GM19467 (cell line): ENCODE measurements around the gene RNH1.

Experiments
- ATAC-seq: cut with Tn5 transposase; IDR thresholded peaks from one replicate; pipeline ENCODE4 v1.9.1; 2021; ENCODE audit warnings: mild to moderate bottlenecking, moderate library complexity; ENCODE audit not compliant: unreplicated experiment

RNH1 gene

DNA sequence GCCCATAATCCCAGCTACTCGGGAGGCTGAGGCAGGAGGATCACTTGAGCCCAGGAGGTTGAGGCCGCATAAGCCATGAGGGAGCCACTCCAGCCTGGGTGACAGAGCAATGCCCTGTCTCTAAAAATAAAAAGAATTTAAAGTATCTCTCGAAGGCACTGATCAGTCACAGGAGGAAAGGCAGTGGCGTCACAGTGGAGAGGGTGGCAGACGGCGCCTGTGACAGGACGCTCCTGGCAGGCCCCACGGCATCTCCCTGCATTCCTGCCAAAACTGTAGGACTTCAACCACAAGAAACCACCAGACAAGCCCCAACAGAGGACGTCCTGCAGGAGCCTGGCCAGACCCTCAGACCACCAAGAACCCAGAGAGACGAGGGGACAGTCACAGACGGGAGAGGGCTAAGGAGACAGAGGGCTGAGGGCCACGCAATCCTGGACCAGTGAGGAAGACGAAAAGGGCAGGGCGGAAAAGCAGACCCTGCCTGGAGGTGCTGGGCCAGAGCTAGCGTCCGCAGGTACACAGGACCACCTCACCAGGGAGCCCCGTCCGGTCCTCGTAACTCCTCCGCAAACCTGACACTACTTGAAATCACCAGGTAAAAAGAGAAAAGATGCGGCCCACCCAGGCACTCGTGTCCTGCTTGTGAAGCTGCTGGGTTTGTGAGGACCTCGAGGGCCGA is 5.9 kb downstream of the RNH1 start:
- no peak for ATAC-seq

DNA sequence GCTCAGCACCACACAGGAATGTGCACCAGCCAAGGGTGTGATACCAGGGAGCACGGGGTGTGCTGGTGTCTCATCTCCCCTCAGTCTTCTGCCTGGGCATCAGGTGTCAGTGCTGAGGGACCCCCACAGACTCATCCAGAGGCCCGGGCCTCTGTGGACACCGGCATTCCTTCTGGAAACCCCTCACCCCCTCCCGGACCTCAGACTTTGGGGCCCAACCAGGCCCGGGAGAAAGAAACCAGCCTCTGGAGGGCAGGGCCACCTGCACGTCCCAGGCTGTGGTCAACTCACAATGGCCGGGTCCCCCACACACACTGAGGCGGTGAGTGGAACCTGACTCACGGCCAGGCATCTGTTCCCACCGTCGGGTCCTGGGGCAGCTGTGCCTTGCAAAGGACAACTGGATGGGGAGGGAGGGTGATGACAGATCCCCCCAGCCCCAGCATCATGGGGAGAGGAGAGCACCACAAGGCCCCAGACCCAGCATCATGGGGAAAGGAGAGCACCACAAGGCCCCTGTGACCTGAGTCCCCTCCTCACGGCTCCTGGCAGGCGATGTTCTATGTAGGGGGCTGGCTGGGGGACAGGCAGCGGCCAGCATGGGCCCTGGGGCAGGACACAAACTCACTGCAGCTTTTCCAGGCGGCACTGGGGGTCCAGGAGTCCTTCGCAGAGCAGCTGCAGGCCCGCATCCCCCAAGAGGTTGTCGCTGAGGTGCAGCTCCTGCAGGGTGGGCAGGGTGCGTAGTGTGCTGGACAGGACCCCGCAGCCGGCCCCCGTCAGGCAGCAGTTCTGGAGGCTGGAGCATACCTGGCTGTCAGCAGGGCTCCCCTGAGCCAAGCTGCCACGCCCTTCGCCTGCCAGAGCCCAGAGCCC is 7.6 kb downstream of the RNH1 start:
- ATAC-seq = no peak

- ATAC-seq = no peak
Observed at GRCh38 chr11:498297-499181, 8.5 kb downstream of the RNH1 start.

DNA sequence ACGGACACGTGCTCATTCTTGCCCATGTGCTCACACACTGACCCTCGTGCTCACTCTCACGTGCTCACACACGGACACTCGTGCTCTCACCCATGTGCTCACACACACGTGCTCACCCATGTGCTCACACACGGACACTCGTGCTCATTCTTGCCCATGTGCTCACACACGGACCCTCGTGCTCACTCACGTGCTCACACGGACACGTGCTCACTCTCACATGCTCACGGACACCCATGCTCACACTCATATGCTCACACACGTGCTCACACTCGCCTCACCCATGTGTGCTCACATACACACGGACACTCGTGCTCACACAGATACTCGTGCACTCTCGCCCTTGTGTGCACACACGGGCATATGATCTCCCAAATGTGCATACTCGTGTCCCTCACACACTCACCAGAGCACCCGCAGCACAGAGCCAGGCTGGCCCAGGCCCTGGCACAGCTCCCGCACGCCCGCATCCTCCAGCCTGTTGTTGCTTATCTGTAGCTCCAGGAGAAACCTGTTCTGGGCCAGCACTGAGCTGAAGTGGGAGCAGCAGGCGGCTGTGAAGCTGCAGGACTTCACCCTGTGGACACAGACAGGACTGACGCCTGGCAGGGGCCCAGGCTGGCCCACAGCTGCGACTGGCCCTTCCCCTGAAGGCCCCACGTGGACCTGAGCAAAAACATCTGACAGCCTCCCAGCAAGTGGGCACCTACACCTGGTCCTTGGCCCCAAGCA is 9.3 kb downstream of the RNH1 start:
- no peak for ATAC-seq

DNA sequence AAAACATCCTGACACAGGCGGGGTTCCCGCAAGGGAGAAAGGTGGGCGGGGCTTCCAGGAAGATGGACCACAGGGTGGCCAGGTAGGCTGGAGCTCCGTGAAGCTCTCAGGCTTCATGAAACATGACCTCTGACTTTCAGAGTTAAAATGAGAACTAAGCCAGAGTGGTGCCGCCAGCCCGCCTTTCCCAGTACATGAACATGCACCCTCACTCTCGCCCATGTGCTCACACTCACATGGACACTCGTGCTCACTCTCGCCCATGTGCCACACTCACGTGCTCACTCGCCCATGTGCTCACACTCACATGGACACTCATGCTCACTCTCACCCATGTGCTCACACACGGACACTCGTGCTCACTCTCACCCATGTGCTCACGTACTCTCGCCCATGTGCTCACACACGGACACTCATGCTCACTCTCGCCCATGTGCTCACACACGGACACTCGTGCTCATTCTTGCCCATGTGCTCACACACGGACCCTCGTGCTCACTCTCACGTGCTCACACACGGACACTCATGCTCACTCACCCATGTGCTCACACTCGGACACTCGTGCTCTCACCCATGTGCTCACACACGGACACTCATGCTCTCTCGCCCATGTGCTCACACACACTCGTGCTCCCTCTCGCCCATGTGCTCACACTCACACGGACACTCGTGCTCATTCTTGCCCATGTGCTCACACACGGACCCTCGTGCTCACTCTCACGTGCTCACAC is 10.0 kb downstream of the RNH1 start:
- ATAC-seq = no peak

DNA sequence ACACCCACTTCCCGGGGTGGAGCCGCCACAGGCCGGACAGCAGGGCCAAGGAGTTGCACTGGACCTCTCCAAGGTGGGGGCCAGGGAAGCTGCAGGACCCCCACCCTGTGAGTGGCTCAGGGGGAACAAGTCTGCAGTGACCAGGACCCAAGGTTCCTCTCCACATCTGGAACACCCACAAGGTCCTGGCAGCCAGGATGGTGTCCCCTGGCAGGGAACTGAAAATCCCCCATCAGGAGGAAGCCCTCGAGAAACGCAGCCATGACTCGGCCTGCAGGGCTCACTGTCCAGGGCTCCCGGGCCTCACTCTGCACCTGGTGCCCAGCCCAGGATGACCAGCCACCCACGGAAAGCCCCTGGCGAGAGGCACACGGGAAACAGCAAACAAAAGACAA is 11.5 kb downstream of the RNH1 start:
- no peak for ATAC-seq

DNA sequence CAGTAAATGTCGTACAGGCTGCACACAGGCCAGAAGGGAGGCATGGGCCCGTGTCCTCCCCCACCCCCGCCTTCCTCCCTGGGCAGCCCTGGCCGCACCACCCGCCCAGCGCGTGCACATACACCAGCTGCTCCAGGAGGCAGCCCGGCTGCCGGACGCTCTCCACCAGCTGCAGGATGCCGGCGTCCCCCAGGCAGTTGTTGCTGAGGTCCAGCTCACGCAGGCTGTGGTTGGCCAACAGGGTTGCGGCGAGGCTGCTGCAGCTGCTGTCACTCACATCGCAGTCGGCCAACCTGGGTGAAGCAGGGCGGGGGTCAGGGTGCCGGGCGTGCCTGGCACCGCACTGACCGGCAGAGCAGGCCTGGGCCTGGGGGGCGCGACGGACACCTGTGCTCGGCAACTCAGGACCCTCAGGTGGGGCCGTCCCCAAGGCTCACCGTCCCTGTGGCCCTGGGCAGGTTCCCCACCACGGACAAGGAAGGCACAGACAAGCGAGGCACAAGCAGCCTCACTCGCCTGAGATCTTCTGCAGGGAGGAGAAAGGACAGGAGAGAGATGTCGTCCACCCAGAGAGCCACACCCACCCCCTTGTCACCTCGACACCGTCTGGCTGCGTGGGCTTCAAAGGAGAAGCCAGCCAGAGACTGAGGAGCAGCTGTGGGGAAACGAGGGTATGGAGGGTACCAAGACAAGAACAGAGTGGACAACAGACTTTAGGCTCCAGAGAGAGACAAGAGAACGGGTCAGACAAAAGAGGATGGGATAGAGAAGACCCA is 12.1 kb downstream of the RNH1 start:
- ATAC-seq = no peak

GRCh38 chr11:492427-493226 is 14.4 kb downstream of the RNH1 start:
- no peak for ATAC-seq

GRCh38 chr11:491358-491757 is 15.7 kb downstream of the RNH1 start:
- ATAC-seq = no peak

GRCh38 chr11:490930-491260 is 16.1 kb downstream of the RNH1 start:
- ATAC-seq = no peak

DNA sequence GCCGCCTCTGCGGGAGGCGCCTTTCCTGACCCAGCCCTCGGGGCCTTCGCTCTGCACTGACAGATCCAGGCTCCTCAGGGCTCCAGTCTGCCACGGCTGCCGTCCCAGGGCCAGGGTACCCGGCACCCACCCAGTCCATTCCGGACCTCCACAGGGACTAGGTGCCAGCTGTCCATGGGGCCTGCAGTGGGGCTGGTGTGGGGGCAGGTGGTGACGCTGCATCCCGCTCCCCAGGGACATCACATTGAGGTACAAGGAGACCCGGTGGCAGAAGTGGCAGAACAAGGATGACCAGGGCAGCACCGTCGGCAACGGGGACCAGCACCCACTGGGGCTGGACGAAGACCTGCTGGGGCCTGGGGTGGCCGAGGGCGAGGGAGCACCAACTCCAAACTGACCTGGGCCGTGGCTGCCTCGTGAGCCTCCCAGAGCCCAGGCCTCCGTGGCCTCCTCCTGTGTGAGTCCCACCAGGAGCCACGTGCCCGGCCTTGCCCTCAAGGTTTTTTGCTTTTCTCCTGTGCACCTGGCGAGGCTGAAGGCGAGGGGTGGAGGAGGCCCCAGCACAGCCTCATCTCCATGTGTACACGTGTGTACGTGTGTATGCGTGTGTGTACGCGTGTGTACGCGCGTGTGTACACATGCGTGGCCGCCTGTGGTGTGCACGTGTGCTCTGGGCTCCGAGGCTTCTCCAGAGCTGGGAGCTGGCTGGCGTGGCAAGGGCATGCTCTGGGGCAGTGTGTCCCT is 16.7 kb downstream of the RNH1 start:
- no peak for ATAC-seq

DNA sequence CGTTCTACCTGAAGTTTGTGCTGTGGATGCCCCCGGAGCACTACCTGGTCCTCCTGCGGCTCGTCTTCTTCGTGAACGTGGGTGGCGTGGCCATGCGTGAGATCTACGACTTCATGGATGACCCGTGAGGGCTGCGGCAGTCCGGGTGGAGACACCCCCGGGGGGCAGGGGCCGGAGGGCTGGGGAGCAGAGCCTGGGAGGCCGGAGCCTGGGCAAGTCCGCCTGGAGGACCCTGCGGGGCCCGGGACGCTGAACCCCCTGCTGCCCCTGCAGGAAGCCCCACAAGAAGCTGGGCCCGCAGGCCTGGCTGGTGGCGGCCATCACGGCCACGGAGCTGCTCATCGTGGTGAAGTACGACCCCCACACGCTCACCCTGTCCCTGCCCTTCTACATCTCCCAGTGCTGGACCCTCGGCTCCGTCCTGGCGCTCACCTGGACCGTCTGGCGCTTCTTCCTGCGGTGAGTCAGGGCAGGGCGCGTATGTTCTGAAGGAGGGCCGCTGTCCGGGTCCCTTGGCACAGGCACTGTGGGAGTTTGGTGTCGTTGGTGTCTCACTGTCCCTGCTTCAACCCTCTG is 17.3 kb downstream of the RNH1 start:
- ATAC-seq = no peak

- no peak for ATAC-seq
Observed at GRCh38 chr11:488992-489391, 18.1 kb downstream of the RNH1 start.

DNA sequence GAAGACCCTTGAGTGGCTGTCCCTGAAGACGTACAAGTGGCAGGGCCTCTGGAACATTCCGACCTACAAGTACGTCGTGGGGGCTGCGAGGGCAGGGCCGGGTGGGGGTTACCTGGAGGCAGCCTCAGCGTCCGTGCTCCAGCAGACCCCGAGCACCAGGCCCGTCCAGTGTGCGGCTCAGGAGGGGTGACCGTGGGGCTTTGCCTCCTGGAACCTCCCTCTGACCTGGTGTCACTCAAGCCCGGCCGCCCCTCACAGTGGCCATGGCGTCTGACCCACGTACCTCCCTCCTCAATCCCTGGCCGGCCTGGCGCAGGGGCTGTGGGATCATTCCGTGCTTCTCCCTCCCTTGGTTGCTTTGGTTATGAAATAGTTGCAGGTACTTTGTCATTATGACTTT is 18.5 kb downstream of the RNH1 start:
- no peak for ATAC-seq

DNA sequence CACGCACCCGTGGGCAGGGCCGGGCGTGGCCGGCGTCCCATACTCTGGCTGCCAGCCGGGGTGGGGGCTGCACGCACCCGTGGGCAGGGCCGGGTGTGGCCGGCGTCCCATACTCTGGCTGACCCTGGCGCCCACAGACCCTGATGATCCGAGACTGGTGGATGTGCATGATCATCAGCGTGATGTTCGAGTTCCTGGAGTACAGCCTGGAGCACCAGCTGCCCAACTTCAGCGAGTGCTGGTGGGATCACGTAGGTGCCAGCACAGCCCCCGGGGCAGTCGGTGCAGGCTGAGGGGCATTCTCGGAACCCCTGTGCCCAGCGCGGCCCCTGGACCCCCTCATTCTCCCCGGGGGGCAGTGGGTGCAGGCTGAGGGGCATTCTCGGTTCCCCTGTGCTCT is 19.0 kb downstream of the RNH1 start:
- ATAC-seq = no peak

DNA sequence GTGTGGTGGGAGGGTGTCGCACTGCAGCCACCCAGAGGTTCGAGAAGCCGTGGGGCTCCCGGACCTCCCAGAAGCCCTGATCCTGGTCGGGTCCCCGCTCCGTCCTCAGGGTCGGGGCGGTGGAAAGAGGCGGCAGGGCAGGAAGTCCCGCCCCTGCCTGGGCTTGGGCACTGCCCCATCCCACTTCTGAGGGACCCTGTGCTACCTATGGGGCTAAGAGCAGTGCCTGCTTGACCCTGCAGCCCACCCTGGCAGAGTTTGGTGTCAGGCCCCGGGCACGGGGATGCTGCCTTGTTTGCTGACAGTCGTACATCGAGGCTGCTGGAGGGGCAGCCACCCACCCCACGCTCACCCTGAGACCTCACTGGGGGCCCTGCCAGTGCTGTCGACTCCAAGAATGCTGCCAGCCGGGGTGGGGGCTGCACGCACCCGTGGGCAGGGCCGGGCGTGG is 19.4 kb downstream of the RNH1 start:
- ATAC-seq = no peak

- ATAC-seq = no peak
Observed at GRCh38 chr11:486189-486588, 20.9 kb downstream of the RNH1 start.

- ATAC-seq = no peak
Observed at GRCh38 chr11:484616-485015, 22.4 kb downstream of the RNH1 start.
